GM23338 (cell line): ENCODE measurements around the gene DDTL. TPM values are rescaled to one million over a fixed set of nuclear protein-coding genes. Genes with fewer than 3 reads are reported as not detected.
"Not testable (repeated sequence)": the region's sequence is repeated elsewhere in the genome, so short reads cannot be mapped to it uniquely, and the experiment has no call there.

Source experiments
- ATAC-seq: fragments of 200-7000 bp; cut with Tn5 transposase; 3 replicates; pipeline ENCODE4 v1.9.1; 2020
- DNase-seq: peaks from one replicate; pipeline ENCODE4 v3.0.0-alpha.2; 2015; ENCODE audit warnings: low spot score
- H2AFZ ChIP-seq: fragments of 200-600 bp; sonication (generic); 2 replicates; pipeline ENCODE4 v1.8.0; 2016; ENCODE audit warnings: antibody characterized with exemption, mild to moderate bottlenecking, moderate library complexity
- H3F3A ChIP-seq: fragments of 200-600 bp; sonication (generic); replicated peaks from 2 replicates; pipeline ENCODE4 v1.8.0; 2017; ENCODE audit warnings: antibody characterized with exemption, mixed run types, low read depth
- H3K27ac ChIP-seq: fragments of 200-600 bp; sonication (generic); 2 replicates; pipeline ENCODE4 v1.6.1; 2016; ENCODE audit warnings: low read depth
- H3K27me3 ChIP-seq: fragments of 200-600 bp; sonication (generic); 2 replicates; pipeline ENCODE4 v1.8.0; 2016; ENCODE audit warnings: mild to moderate bottlenecking, mixed run types, moderate library complexity; ENCODE audit not compliant: insufficient read depth
- H3K36me3 ChIP-seq: fragments of 200-600 bp; sonication (generic); 2 replicates; pipeline ENCODE4 v1.8.0; 2016; ENCODE audit warnings: mild to moderate bottlenecking; ENCODE audit not compliant: insufficient read depth
- H3K4me1 ChIP-seq: fragments of 200-600 bp; sonication (generic); 2 replicates; pipeline ENCODE4 v1.8.0; 2016; ENCODE audit warnings: mild to moderate bottlenecking, moderate library complexity; ENCODE audit not compliant: insufficient read depth
- H3K4me2 ChIP-seq: fragments of 200-600 bp; sonication (generic); 2 replicates; pipeline ENCODE4 v1.7.1; 2017; ENCODE audit warnings: mixed run types
- H3K4me3 ChIP-seq: fragments of 200-600 bp; sonication (generic); 2 replicates; pipeline ENCODE4 v1.6.1; 2016; ENCODE audit warnings: mixed run types
- H3K79me2 ChIP-seq: fragments of 200-600 bp; sonication (generic); replicated peaks from 2 replicates; pipeline ENCODE4 v1.8.0; 2017; ENCODE audit warnings: mild to moderate bottlenecking; ENCODE audit not compliant: insufficient read depth
- H3K9me2 ChIP-seq: fragments of 200-600 bp; sonication (generic); 2 replicates; pipeline ENCODE4 v1.8.0; 2017; ENCODE audit not compliant: insufficient read depth
- H4K20me1 ChIP-seq: fragments of 200-600 bp; sonication (generic); replicated peaks from 2 replicates; pipeline ENCODE4 v1.8.0; 2017; ENCODE audit warnings: mild to moderate bottlenecking; ENCODE audit not compliant: insufficient read depth
- H3K27ac Mint-ChIP-seq: 2 replicates; pipeline ENCODE4 v1.8.0; 2020; ENCODE audit warnings: inconsistent platforms, mild to moderate bottlenecking, moderate library complexity, mixed read lengths
- H3K27me3 Mint-ChIP-seq: 3 replicates; pipeline ENCODE4 v1.8.0; 2022; ENCODE audit warnings: low read depth, mild to moderate bottlenecking, moderate library complexity, mixed read lengths, inconsistent platforms; ENCODE audit not compliant: insufficient read depth, poor library complexity
- H3K36me3 Mint-ChIP-seq: 3 replicates; pipeline ENCODE4 v1.8.0; 2021; ENCODE audit warnings: low read depth, mild to moderate bottlenecking, inconsistent platforms, moderate library complexity, mixed read lengths
- H3K4me1 Mint-ChIP-seq: 3 replicates; pipeline ENCODE4 v1.8.0; 2020; ENCODE audit warnings: mild to moderate bottlenecking, inconsistent platforms, mixed read lengths
- H3K4me3 Mint-ChIP-seq: 3 replicates; pipeline ENCODE4 v1.8.0; 2021; ENCODE audit warnings: moderate library complexity, mild to moderate bottlenecking, inconsistent platforms, mixed read lengths
- H3K9me3 Mint-ChIP-seq: 3 replicates; pipeline ENCODE4 v1.8.0; 2020; ENCODE audit warnings: moderate library complexity, mild to moderate bottlenecking, inconsistent platforms, mixed read lengths
- POLR2AphosphoS5 ChIP-seq: IDR thresholded peaks from 2 replicates; pipeline ENCODE4 v1.6.1; 2016; ENCODE audit warnings: antibody characterized with exemption, low read depth
- ZNF462 ChIP-seq: fragments of 250-450 bp; sonication (Bioruptor Pico); IDR thresholded peaks from 2 replicates; pipeline ENCODE4 v1.5.0; 2020; ENCODE audit warnings: mild to moderate bottlenecking, moderate library complexity
- long read RNA-seq: library from polyadenylated mRNA; unstranded; transcript quantifications from one replicate; pipeline ENCODE4 v2.0.0, GENCODE V29; 2020; ENCODE audit not compliant: unreplicated experiment
- polyA plus RNA-seq: library from polyadenylated mRNA; unstranded; fragments of >200 nt; fragmentation: Nextera tagmentation; extraction: Ambion mirVana; gene quantifications from 2 replicates; pipeline ENCODE4 v1.2.1, GENCODE V29; 2016
- total RNA-seq: library from RNA; depleted of rRNA; stranded (reverse); fragments of >200 nt; shearing (Covaris generic); gene quantifications from 2 replicates; pipeline ENCODE4 v1.2.3, GENCODE V29; 2014; rRNA removed

DDTL gene
- total RNA-seq = 1.5 and 2.1 TPM in 2 replicates
- polyA plus RNA-seq = 3.3 and 3.7 TPM in 2 replicates
- long read RNA-seq, partial matches to known transcripts = 1 of 1 reads
- long read RNA-seq, other reads (novel, unspliced or antisense) = 0 of 1 reads

DNA sequence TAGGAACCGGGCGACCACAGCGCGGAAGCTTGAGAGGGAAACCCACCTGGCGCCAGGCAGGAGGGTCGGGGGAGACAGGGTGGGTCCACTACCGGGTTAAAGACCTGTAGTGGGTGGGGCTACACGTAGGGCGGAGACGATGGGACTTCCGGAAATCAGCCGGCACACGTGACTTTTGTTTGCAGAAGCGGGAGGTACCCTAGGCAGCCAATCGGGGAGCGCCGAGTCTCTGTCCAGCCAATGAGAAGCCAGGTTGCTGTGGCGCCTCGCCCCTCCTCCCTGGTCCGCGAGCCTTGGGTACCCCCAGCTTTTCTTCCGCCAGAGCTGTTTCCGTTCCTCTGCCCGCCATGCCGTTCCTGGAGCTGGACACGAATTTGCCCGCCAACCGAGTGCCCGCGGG, at the start of gene DDTL:
DDTL (plus strand) TSS at position 321 of the 400 bp plus-strand sequence; CDS start at position 348, 27 bp downstream.
- H3K4me1 Mint-ChIP-seq, H3F3A ChIP-seq, H3K27me3 ChIP-seq, H3K79me2 ChIP-seq, H3K9me3 Mint-ChIP-seq, H3K27ac Mint-ChIP-seq, H3K4me1 ChIP-seq, H3K4me2 ChIP-seq, H3K27me3 Mint-ChIP-seq, H3K4me3 Mint-ChIP-seq, H3K9me2 ChIP-seq, H2AFZ ChIP-seq, H3K36me3 ChIP-seq, DNase-seq, H3K4me3 ChIP-seq, H3K27ac ChIP-seq, H4K20me1 ChIP-seq: not testable (repeated sequence)
- ATAC-seq = peak; percentile 93
- H3K36me3 Mint-ChIP-seq = peaks cover 25% of the 10 kb centered on the region

DNA sequence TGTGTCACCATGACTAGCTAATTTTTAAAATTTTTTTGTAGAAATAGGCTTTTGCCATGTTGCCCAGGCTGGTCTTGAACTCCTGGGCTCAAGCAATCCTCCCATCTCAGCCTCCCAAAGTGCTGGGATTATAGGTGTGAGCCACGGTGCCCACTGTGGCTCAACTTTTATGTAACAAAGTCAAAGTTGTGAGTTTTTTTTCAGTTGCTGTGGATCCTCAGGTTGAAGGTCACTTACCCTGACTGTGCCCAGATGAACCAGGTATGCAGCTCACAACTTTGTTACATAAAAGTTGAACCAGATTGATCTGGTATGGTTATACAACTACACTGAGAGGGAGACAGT, 46.4 kb upstream of the DDTL start:
- H3K27ac ChIP-seq = not testable (repeated sequence)

GRCh38 chr22:23921586-23922201, 45.0 kb upstream of the DDTL start:
- not testable (repeated sequence) for H3K4me2 ChIP-seq, H2AFZ ChIP-seq, H3K79me2 ChIP-seq, DNase-seq, H3F3A ChIP-seq, H3K27ac ChIP-seq, H3K4me1 ChIP-seq, H4K20me1 ChIP-seq, ATAC-seq, H3K36me3 ChIP-seq, H3K27me3 ChIP-seq, H3K9me2 ChIP-seq, H3K4me1 Mint-ChIP-seq, H3K27ac Mint-ChIP-seq, H3K4me3 Mint-ChIP-seq, H3K27me3 Mint-ChIP-seq, H3K4me3 ChIP-seq
- Mint-ChIP-seq H3K9me3 (peaks cover 29% of the 10 kb centered on the region), H3K36me3 (peaks cover 34% of the 10 kb centered on the region)

More for the DNA sequence above, 46.4 kb upstream of the DDTL start:
- not testable (repeated sequence) for H3K79me2 ChIP-seq, H3K4me3 ChIP-seq, H3K4me3 Mint-ChIP-seq, H3K4me2 ChIP-seq, H3F3A ChIP-seq, DNase-seq, H4K20me1 ChIP-seq, H3K9me2 ChIP-seq, H3K4me1 ChIP-seq, H3K27me3 ChIP-seq, H3K36me3 ChIP-seq, ATAC-seq, H2AFZ ChIP-seq, H3K4me1 Mint-ChIP-seq, H3K27me3 Mint-ChIP-seq, H3K27ac Mint-ChIP-seq
- H3K9me3 Mint-ChIP-seq = peaks cover 17% of the 10 kb centered on the region
- peaks cover 21% of the 10 kb centered on the region for H3K36me3 Mint-ChIP-seq

- no peaks in the 10 kb centered on the region for H3K4me1 Mint-ChIP-seq
- H3K9me3 Mint-ChIP-seq = peaks cover 36% of the 10 kb centered on the region
- H3K79me2 ChIP-seq = no peaks in the 10 kb centered on the region
- no peaks in the 10 kb centered on the region for H3K27me3 ChIP-seq
- no peak overlapping the region for H3K27ac Mint-ChIP-seq
- H3F3A ChIP-seq = no peaks in the 10 kb centered on the region
- peaks cover 8% of the 10 kb centered on the region; the same call in 1 of the 2 replicates for H3K36me3 ChIP-seq
- no peak for TF ChIP-seq ZNF462 (CRISPR knock-in tag)
- TF ChIP-seq POLR2AphosphoS5 = no peak
- no peak overlapping the region for H3K4me2 ChIP-seq
- no peak overlapping the region for H2AFZ ChIP-seq
- H3K9me2 ChIP-seq = no peaks in the 10 kb centered on the region
- H3K27me3 Mint-ChIP-seq = no peaks in the 10 kb centered on the region
- DNase-seq = no peak
- no peaks in the 10 kb centered on the region for H3K4me1 ChIP-seq
- no peaks in the 10 kb centered on the region; the same call in 1 of the 2 replicates for H4K20me1 ChIP-seq
- H3K4me3 ChIP-seq = no peak overlapping the region
- H3K36me3 Mint-ChIP-seq = peaks cover 47% of the 10 kb centered on the region
- no peak overlapping the region for H3K4me3 Mint-ChIP-seq
- no peak overlapping the region for H3K27ac ChIP-seq
- no peak for ATAC-seq
Observed at GRCh38 chr22:23922921-23923320, 43.8 kb upstream of the DDTL start.
